Activated T-cell treated with anti-CD3 and anti-CD28 coated beads, Interleukin-2, amount 50 U/mL, for 72 hours (primary cell): ENCODE results near the gene IFT43. TPM values are rescaled to one million over a fixed set of nuclear protein-coding genes. Genes with fewer than 3 reads are reported as not detected.

Source experiments
- ATAC-seq, 2 donors: fragments of 150-1000 bp; cut with Tn5 transposase; replicated peaks in 1 of 2; 2 replicates each; pipeline ENCODE4 v1.10.0; 2021; ENCODE audit warnings: moderate library complexity in 2 of 2, mild to moderate bottlenecking in 1 of 2
- DNase-seq, 2 donors: peaks; one replicate each; pipeline ENCODE4 v3.0.0; 2021 to 2022; ENCODE audit warnings: mixed read lengths in 1 of 2
- H3K27ac Mint-ChIP-seq: one replicate; pipeline ENCODE4 v1.8.0; 2022; ENCODE audit warnings: mild to moderate bottlenecking, moderate library complexity, mixed read lengths
- H3K27me3 Mint-ChIP-seq: one replicate; pipeline ENCODE4 v1.8.0; 2022; ENCODE audit warnings: low read depth, mixed read lengths
- H3K36me3 Mint-ChIP-seq, 2 donors: one replicate each; pipeline ENCODE4 v1.8.0; 2022; ENCODE audit warnings: mixed read lengths in 2 of 2, mild to moderate bottlenecking in 1 of 2; ENCODE audit not compliant: insufficient read depth in 2 of 2
- H3K4me1 Mint-ChIP-seq: one replicate; pipeline ENCODE4 v1.8.0; 2022; ENCODE audit warnings: low read depth, mixed read lengths
- H3K4me3 Mint-ChIP-seq, 2 donors: one replicate each; pipeline ENCODE4 v1.8.0; 2022; ENCODE audit warnings: mild to moderate bottlenecking in 2 of 2, mixed read lengths in 2 of 2, moderate library complexity in 2 of 2
- H3K9me3 Mint-ChIP-seq, 2 donors: one replicate each; pipeline ENCODE4 v1.8.0; 2022; ENCODE audit warnings: mixed read lengths in 2 of 2
- total RNA-seq, 2 donors: library from RNA; stranded (reverse); gene quantifications; one replicate each; pipeline ENCODE4 v1.2.3, GENCODE V29; 2022

Gene IFT43
- total RNA-seq, 2 donors from 2014 or later, result 10.4 to 12.2 TPM

DNA sequence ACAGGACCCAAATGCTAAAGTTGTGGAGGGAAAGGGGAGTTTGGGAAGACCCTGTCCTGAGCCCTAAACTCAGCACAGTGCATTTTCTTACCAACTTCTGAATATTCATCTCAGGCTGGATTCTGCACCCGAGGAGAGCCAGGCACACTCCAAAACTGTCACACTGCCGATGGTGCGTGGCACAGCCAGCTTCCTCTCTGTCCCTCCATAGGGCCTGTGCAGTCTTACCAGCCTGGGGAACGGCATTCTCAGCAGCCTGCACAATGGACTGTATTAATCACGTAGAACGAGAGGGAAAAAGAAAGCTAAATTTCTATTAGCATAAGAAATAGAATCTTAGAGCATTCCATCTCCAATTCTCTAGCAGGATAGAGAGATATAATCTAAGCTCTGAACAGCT, 94.9 kb downstream of the IFT43 start:
- no peaks in the 10 kb centered on the region for H3K27me3 Mint-ChIP-seq
- DNase-seq (no peak), ATAC-seq (no peak)
- no peaks in the 10 kb centered on the region for H3K9me3 Mint-ChIP-seq
- no peaks in the 10 kb centered on the region for H3K4me1 Mint-ChIP-seq
- H3K4me3 Mint-ChIP-seq, result no peak overlapping the region
- no peaks in the 10 kb centered on the region for H3K36me3 Mint-ChIP-seq
- H3K27ac Mint-ChIP-seq, result no peak overlapping the region

DNA sequence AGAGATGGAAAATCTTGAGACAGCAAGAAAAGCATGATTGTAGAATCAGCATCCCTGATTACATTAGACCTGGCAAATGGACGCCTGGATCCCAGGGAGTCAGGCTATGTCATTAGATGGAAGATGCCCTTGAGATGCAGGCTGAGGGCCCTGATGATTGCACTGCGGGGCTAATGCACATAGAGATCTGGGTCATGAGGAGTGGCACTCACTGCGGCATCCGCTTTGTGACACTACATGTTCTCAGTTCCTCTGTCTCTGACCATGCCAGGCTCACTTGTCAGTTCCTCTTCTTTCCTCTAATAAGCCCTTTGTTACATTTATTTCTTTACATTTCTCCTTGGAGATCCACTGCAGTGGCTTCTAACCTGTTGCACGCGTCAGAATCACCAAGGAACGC, 96.1 kb downstream of the IFT43 start:
- ATAC-seq, result no peak

DNA sequence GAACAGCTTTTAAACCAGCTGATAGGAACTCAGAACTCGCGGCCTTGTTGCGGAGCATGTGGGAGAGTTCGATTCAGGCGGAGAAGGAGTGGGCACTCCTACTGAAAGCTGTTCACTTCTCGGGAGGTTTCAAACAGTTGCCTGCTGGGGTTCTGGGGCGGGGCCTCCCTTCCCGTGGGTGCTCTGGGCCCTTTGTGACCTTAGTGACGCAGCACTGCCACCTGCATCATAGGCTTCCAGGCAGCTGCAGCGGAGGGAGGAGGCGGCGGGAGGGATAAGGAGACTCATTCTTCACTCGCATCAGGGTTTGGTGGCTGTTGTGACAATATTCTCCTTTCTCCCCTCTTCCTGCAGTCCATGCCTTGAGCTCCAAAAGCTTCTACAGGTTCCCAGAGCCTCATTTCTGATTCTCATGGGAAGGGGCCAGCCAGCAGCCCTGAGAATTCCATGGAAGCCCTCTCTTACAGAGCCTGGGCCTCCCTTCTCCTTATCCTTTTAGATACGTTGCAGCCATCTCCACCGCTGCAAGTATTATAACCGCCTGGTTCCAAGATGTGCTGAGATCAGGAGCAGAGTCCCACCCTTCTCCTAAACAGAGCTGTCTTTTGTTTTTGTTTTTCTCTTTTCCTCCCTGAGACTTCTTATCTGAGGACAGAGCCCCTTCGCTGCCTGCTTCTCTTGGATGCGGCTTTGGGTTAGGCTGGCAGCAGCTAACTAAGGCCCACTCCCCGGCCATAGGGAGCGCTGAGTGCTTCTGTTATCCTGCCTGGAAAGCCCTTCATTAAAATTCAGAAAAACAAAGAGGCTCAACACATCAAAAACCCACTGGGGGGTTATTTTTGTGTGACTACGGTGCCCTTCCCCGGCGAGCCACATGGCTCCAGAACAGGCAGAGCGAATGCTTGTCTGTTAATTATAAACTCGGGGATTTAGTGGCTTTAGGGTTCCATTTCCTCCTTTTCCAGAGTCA, 98.5 kb downstream of the IFT43 start:
- H3K4me3 Mint-ChIP-seq, result no peak overlapping the region
- DNase-seq, result no peak
- H3K27me3 Mint-ChIP-seq, result no peaks in the 10 kb centered on the region
- ATAC-seq, result no peak
- H3K4me1 Mint-ChIP-seq, result no peaks in the 10 kb centered on the region
- no peaks in the 10 kb centered on the region for H3K36me3 Mint-ChIP-seq
- no peak overlapping the region for H3K27ac Mint-ChIP-seq
- H3K9me3 Mint-ChIP-seq, result no peaks in the 10 kb centered on the region

More for the DNA sequence above, 96.1 kb downstream of the IFT43 start:
- no peak overlapping the region for H3K4me3 Mint-ChIP-seq
- no peak for DNase-seq
- H3K27me3 Mint-ChIP-seq, result no peaks in the 10 kb centered on the region
- H3K36me3 Mint-ChIP-seq, result no peaks in the 10 kb centered on the region
- H3K27ac Mint-ChIP-seq, result no peak overlapping the region
- no peaks in the 10 kb centered on the region for H3K9me3 Mint-ChIP-seq
- H3K4me1 Mint-ChIP-seq, result no peaks in the 10 kb centered on the region

DNA sequence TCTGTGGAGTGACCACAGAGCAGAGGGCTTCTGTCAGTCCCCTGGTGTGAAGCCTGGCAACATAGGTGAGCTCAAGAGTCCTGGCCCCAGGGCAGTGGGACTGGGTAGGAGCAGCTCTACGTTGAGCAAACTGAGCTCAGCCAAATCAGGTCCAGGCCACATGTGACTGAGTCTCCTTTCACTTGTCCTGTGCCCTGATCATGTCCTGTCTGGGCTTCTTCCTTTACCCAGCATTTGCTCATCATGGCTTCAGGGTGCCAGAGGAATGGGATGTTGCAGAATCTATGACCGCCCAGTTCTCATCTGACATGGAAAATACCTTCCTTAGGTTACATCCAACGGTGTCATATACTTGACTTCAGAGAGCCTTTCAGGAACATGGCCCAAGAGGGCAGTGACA, 99.8 kb downstream of the IFT43 start:
- Mint-ChIP-seq H3K36me3 (no peaks in the 10 kb centered on the region), H3K4me3 (no peak overlapping the region), H3K27me3 (no peaks in the 10 kb centered on the region), H3K9me3 (no peaks in the 10 kb centered on the region), H3K27ac (no peak overlapping the region), H3K4me1 (no peaks in the 10 kb centered on the region)
- no peak for ATAC-seq
- DNase-seq, result no peak

DNA sequence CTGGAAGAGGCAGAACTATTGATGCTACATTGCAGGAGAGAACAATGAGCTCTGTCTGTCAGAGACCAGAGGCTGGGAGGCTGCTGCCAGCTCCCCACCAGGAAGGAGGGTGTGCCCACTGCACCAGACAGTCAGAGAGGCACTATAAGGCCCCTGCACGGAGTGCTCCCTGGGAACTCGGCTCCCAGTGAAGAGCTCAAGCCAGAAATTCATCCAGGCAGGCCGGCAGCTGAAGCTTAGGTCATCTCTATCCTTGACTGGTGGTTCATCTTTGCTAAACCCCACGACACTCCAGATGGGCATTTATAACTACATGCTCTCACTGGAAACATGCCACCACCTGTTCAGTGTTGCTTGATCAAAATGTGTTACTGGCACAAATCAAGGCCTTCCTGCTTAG, 101.1 kb downstream of the IFT43 start:
- Mint-ChIP-seq H3K27me3 (no peaks in the 10 kb centered on the region), H3K36me3 (no peaks in the 10 kb centered on the region), H3K27ac (no peak overlapping the region), H3K4me1 (no peaks in the 10 kb centered on the region), H3K9me3 (no peaks in the 10 kb centered on the region), H3K4me3 (no peak overlapping the region)
- no peak for DNase-seq
- ATAC-seq, result no peak

DNA sequence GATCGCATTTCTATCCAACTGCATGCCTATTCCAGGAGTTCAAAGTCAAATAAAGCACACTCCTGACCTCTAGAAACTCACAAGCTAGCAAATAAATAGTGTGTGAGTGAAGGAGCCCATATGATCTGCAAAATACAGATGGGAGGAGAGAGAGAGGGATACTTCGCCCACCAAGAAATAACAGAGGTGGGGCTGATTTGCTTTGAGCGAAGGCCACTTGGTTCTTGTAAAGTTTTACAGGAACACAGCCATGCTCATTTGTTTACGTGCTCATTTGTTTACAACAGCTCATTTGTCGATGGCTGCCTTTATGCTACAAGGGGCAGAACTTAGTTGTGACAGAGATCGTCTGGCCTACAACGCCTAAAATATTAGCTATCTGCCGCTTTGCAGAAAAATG, 102.8 kb downstream of the IFT43 start:
- no peaks in the 10 kb centered on the region for H3K9me3 Mint-ChIP-seq
- H3K4me1 Mint-ChIP-seq, result no peaks in the 10 kb centered on the region
- DNase-seq (no peak), ATAC-seq (no peak)
- no peak overlapping the region for H3K4me3 Mint-ChIP-seq
- H3K27ac Mint-ChIP-seq, result no peak overlapping the region
- H3K36me3 Mint-ChIP-seq, result no peaks in the 10 kb centered on the region
- H3K27me3 Mint-ChIP-seq, result no peaks in the 10 kb centered on the region

DNA sequence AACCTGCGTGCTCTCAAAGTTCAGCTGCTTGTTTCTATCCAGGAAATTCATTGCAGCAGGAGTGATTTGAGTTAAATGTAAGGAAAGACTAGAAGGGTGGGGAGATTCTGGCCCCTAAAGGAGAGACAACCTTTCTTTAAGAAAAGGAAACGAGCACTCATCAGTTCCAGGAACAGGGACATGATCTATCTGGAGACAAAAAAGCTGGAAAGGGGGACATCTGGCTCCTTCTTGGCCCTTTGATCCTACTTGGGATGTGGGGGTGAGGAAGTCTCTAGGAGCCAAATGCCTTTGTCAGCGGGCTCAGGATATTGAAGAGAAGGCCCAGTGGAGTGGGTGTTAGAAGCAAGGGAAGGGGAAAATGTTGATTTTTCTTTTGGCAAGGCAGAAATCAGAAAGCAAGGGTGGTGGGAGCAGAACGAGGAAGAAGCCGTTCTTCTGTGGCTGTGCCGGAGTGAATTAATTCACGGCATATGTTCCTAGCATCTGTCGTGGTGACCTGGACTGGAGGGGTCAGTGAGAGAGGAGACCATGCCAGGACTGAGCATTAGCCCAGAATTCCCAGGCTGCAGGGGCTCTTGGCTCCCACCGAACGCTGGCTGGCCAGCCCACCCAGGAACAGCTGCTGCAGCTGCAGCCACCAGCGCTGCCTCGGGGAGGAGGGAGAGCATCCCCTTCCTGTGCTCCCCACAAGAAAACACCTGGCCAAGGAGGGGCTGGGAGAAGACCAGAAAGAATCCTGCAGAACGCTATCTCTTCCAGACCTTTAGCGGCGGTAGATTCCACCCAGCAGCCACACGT, 103.4 kb downstream of the IFT43 start:
- no peak for ATAC-seq
- H3K4me3 Mint-ChIP-seq, result no peak overlapping the region
- H3K9me3 Mint-ChIP-seq, result no peaks in the 10 kb centered on the region
- no peaks in the 10 kb centered on the region for H3K4me1 Mint-ChIP-seq
- no peaks in the 10 kb centered on the region for H3K36me3 Mint-ChIP-seq
- no peak overlapping the region for H3K27ac Mint-ChIP-seq
- no peak for DNase-seq
- no peaks in the 10 kb centered on the region for H3K27me3 Mint-ChIP-seq

DNA sequence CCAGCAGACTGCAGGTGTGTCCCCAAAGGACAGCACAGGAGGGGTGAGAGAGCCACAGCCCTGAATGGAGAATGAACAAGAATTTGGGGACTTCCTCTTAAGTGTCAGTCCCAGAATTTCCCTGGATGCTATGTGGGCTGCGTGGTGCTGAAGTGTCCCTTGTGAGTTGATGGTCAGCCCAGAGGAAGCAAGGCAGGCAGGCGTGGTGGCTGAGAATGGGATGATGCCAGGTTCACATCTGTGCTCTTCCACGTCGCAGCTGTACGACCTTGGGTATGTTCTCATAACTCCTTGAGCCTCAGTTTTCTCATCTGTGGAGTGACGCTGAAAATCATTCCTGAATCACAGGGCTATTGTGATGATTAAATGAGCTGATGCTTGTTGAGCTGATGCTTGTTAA, 104.0 kb downstream of the IFT43 start:
- no peak for ATAC-seq
- H3K27ac Mint-ChIP-seq, result no peak overlapping the region
- H3K36me3 Mint-ChIP-seq, result no peaks in the 10 kb centered on the region
- no peaks in the 10 kb centered on the region for H3K9me3 Mint-ChIP-seq
- no peak for DNase-seq
- H3K4me3 Mint-ChIP-seq, result no peak overlapping the region
- H3K27me3 Mint-ChIP-seq, result no peaks in the 10 kb centered on the region
- no peaks in the 10 kb centered on the region for H3K4me1 Mint-ChIP-seq

DNA sequence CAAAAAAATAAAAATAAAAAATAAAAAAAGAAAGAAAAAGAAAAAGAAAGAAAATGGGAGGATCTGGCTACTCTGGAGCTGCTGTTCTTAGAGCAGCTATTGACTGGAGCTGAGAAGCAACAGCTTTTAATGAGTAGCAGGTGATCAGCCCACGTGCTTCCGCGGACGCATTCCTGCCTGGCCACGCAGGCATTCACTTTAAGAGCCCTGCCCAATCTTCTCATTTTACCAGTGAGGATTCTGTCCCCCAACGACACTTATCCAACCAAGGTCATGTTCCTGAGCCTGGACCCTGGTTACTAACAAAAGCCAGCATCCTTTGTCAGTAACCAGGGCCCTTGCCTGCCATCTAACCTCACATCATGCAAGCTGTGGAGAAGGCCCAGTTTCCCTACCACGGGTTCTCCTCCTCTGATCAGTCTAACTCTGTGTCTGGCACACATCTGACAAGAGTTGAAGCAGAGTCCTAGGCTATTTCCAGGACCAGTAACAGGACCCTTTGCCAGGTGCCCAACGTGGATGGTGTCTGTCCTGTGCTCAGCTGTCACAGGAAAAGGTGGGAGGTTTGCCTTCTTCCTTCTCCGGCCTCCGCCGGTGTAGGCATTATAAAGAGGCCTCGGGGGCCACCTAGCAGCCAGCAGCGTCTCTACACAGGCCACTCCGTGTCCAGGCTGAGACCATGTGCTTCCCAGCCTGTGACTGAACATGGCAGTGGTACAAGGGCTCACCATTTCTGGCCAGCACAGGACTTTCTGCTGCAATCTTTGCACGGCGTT, 105.2 kb downstream of the IFT43 start:
- H3K4me3 Mint-ChIP-seq, result no peak overlapping the region
- H3K36me3 Mint-ChIP-seq, result no peaks in the 10 kb centered on the region
- ATAC-seq (peak in 1 of 2 donors; percentile 20), DNase-seq (no peak)
- H3K27ac Mint-ChIP-seq, result no peak overlapping the region
- no peaks in the 10 kb centered on the region for H3K4me1 Mint-ChIP-seq
- H3K27me3 Mint-ChIP-seq, result no peaks in the 10 kb centered on the region
- no peaks in the 10 kb centered on the region for H3K9me3 Mint-ChIP-seq

DNA sequence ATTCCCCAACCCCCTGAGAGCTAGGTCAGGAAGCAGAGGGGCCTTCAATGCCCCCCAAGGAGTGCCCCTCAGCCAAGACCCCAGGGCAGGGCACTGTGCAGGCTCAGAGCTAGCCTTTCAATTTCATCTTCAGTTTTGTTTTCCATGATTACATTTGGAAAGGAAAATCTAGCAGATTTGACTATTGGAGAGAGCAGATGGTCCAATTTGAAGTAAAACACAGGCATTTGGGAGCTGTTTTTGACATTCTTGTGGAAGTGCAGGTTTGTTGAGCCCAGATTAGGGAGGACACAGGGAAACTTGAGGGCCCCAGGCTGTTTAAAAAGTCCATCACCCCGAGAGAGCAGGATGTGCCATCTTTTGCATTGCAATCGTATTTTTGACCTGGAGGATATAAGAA, 107.5 kb downstream of the IFT43 start:
- Mint-ChIP-seq H3K27ac (no peak overlapping the region), H3K9me3 (no peaks in the 10 kb centered on the region), H3K4me3 (no peak overlapping the region), H3K27me3 (no peaks in the 10 kb centered on the region), H3K36me3 (no peaks in the 10 kb centered on the region), H3K4me1 (no peaks in the 10 kb centered on the region)
- no peak for DNase-seq
- no peak for ATAC-seq

DNA sequence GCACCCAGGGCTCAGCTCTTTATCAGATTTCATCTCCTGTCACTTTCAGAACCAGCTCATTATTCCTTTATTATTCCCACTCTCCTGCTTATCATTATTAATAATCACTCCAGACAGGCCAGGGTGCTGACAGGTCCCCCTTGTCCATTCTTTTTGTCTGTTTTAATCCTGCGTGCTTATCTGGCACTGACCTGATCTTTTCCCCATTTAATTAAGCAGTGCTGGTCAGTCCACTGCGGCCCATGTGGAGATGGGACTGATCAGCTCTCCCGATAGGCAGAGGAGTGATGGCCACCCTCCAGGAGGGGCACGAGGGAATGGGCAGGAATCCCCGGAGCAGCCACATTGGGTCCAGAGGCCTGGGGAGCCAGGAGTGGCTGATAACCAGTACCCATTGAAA, 110.7 kb downstream of the IFT43 start:
- Mint-ChIP-seq H3K9me3 (no peaks in the 10 kb centered on the region), H3K27ac (no peak overlapping the region), H3K4me1 (no peaks in the 10 kb centered on the region), H3K4me3 (no peak overlapping the region), H3K27me3 (no peaks in the 10 kb centered on the region), H3K36me3 (no peaks in the 10 kb centered on the region)
- no peak for ATAC-seq
- DNase-seq, result no peak

DNA sequence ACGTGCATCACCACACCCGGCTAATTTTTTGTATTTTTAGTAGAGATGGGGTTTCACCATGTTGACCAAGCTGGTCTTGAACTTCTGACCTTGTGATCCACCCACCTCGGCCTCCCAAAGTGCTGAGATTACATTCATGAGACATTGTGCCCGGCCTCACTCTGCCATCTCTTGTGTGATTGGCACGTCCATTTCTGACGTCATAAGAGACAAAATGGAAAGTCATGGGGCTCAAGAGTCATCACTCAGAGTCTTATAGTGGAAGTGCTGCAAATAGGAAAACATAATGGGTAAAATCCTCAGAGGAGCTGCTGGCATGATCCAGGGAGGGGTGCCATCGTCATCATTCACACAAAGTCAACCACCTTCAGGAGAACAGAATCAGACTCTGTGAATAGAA, 112.0 kb downstream of the IFT43 start:
- Mint-ChIP-seq H3K4me3 (no peak overlapping the region), H3K36me3 (no peaks in the 10 kb centered on the region), H3K27me3 (no peaks in the 10 kb centered on the region), H3K4me1 (no peaks in the 10 kb centered on the region), H3K27ac (no peak overlapping the region), H3K9me3 (no peaks in the 10 kb centered on the region)
- ATAC-seq, result no peak
- DNase-seq, result no peak

DNA sequence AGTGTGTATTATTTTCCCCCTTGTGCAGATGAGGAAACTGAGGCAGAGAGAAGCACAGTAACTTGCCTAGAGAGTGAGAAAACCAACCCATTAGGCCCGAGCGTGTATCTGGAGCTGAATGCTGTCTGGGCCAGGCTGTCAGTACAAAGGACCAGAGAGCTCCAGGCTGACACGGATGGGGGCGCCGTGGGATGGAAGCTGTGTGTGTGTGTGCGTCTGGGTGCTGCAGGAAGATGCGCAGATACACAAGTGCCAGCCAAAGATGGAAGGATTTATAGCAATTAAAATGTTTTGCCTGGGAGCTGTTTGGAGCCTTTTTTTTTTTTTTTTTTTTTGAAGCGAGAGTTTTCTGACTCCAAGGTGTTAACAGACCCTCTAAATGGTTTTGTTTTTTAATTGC, 112.5 kb downstream of the IFT43 start:
- Mint-ChIP-seq H3K9me3 (no peaks in the 10 kb centered on the region), H3K27ac (no peak overlapping the region), H3K27me3 (no peaks in the 10 kb centered on the region), H3K36me3 (no peaks in the 10 kb centered on the region), H3K4me1 (no peaks in the 10 kb centered on the region), H3K4me3 (no peak overlapping the region)
- ATAC-seq, result no peak
- no peak for DNase-seq
